ENCODE measurements around the gene FCAR.
"Not testable (repeated sequence)": the region's sequence is repeated elsewhere in the genome, so short reads cannot be mapped to it uniquely, and the experiment has no call there.

FCAR gene

GRCh38 chr19:54873990-54874389 lies at the start of gene FCAR:
TSS of gene FCAR (plus strand) at chr19:54874235. CDS start at chr19:54874290, 55 bp downstream.
- no peak for DNase-seq

GRCh38 chr19:54824416-54824815 lies 49.6 kb upstream of the FCAR start:
- DNase-seq = not testable (repeated sequence)

DNA sequence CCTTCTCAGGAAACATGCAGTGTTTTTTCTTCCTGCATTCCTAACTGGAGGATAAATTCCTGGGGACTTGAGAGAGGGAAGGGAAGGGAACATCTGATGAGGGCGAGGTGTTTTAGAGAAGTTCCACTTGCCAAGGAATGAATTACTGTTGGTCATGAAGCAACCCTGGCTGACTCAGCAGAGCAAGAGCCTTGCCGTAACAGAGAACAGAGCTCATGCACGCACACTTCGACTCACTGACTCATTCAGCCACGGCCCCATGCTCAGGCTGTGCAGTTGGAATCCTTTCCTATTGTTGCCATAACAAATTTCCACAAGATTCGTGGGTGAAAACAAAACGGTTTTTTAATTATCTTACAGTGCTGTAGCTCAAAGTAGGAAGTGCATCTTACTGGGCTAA lies 48.7 kb upstream of the FCAR start:
- DNase-seq = not testable (repeated sequence)

DNA sequence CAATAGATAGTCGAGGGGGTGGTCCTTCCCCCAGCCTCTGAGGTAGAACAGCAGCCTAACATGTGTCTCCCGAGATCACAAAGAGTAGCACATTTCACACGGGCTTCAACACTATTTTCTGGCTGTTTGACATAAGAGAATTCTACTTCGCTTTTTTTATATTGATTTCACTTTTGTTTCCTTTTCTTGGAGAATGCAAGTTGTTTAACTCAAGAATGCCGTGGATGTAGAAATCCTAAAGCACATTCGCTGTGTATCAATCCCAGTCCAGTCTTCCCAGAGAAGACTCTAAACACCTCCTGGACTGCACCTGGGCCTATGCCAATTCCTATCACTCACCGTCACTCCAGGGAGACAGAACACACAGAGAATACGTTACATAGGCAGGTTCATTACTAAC lies 46.0 kb upstream of the FCAR start:
- not testable (repeated sequence) for DNase-seq

DNA sequence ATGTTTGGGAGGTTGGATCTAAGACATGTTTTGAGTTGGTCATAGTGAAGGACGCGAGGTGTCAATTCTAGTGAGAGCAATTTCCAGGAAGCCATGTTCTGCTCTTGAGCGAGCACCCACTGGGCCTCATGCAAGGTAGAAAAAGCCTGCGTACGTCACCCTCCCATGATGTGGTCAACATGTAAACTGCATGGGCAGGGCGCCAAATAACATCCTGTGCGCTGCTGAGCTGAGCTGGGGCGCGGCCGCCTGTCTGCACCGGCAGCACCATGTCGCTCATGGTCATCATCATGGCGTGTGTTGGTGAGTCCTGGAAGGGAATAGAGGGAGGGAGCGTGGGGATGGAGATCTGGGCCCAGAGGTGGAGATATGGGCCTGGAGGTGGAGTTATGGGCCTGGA lies 41.5 kb upstream of the FCAR start, which contains the start of gene KIR2DS4:
Gene KIR2DS4 (plus strand): TSS at position 181 of the 400 bp plus-strand sequence.
- not testable (repeated sequence) for DNase-seq

- DNase-seq = not testable (repeated sequence)
These were observed 38.9 kb upstream of the FCAR start for GRCh38 chr19:54835126-54835525.

GRCh38 chr19:54837522-54837921 lies 36.5 kb upstream of the FCAR start:
- not testable (repeated sequence) for DNase-seq

DNA sequence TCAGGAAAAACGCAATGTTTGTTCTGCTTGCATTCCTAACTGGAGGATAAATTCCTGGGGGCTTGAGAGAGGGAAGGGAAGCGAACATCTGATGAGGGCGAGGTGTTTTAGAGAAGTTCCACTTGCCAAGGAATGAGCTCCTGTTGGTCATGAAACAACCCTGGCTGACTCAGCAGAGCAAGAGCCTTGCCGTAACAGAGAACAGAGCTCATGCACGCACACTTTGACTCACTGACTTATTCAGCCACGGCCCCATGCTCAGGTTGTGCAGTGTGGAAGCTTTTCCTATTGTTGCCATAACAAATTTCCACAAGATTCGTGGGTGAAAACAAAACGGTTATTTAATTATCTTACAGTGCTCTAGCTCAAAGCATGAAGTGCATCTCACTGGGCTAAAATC lies 30.9 kb upstream of the FCAR start:
- not testable (repeated sequence) for DNase-seq

DNA sequence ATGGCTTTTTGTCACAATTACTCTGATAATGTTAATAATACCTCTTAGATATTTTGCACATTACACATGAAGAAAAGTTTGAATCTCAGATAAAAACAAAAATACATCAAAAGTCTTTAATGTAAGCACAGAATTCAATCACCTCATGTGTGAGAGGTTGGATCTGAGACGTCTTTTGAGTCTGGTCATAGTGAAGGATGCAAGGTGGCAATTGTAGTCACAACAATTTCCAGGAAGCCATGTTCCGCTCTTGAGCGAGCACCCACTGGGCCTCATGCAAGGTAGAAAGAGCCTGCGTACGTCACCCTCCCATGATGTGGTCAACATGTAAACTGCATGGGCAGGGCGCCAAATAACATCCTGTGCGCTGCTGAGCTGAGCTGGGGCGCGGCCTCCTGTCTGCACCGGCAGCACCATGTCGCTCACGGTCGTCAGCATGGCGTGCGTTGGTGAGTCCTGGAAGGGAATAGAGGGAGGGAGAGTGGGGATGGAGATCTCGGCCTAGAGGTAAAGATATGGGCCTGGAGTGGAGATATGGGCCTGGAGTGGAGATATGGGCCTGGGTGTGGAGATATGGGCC lies 23.9 kb upstream of the FCAR start, which contains the start of gene KIR3DL2:
Gene KIR3DL2 (plus strand): TSS at position 383 of the 580 bp plus-strand sequence. CDS start 33 bp downstream, at position 416.
- not testable (repeated sequence) for DNase-seq

- DNase-seq = no peak
These were observed 23.1 kb upstream of the FCAR start for GRCh38 chr19:54850930-54851329.

DNA sequence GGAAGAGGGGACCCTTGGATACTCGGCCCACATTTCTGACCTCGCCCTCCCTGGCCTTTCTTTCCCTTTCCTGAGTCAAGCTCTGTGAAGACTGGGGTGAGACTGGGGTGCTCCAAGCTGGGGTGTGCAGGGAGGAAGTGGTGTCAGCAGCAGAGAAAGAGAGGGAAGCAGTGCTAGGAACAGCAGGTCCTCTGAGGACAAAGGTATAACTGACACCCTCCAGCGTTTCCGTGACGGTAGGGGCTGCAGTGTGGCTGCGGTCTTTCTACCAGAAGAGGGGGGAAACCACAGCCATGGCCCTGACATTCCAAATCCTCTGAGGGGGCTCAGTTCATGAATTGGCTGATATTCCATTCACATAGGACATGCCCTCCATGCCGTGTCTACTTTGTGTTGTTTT lies 22.7 kb upstream of the FCAR start:
- no peak for DNase-seq

DNA sequence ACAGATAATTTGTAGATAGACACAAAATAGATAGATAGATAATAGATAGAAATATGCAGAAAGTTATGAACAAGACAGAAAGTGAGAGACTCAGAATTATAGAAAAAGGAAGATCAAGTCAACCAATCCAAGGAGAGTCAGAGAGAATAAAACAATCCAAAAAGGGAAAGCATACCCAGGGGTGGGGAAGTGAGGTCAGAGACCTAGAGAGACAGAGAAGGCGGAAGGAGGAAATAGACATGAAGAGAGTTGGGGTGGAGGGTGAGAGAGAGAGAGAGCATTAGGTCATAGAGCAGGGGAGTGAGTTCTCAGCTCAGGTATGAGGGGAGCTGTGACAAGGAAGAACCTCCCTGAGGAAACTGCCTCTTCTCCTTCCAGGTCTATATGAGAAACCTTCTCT lies 18.8 kb upstream of the FCAR start:
- DNase-seq = not testable (repeated sequence)

- DNase-seq = not testable (repeated sequence)
These were observed 15.6 kb upstream of the FCAR start for GRCh38 chr19:54858476-54858875.

- DNase-seq = not testable (repeated sequence)
These were observed 14.6 kb upstream of the FCAR start for GRCh38 chr19:54859421-54859820.

GRCh38 chr19:54863459-54863858 lies 10.6 kb upstream of the FCAR start:
- DNase-seq = not testable (repeated sequence)

- DNase-seq = no peak
These were observed 2.3 kb upstream of the FCAR start for GRCh38 chr19:54871696-54872095.

DNA sequence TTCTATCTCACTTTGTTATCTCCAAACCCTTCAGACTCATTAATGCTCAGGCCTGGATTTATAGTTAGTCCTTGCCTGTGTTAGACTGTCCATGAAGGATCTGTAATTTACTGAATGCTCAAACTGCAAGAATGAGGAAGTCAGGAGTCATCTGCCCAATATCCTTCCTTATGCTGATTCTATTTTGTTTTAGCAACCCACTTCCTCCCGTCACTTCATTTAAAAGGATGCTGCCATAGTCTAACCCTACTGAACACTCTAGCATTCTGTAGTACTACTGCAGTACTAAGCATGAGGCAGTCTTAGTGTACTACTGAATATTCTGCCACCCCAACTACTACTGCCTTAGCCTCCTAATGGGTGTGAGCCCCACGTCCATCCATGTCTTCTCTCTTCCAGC lies 1.5 kb downstream of the FCAR start:
- no peak for DNase-seq

- no peak for DNase-seq
These were observed 3.4 kb downstream of the FCAR start for GRCh38 chr19:54877471-54877870.

- no peak for DNase-seq
These were observed 7.8 kb downstream of the FCAR start for GRCh38 chr19:54881884-54882283.

DNA sequence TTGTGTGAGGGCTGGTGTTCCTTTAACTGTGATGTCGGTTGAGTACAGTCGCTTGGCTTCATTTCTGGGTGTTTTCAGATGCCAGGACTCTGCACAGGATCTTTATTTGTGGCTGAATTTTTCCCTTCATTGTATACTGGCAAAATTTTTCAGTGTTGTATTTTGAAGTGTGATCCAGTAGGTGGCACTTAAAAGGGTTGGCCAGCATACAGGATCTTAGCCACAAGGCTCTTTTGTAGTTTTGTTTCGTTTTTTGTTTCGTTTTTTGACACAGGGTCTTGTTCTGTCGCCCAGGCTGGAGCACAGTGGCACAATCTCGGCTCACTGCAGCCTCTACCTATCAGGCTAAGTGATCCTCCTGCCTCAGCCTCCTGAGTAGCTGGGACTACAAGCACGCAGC lies 8.7 kb downstream of the FCAR start:
- no peak for DNase-seq

- DNase-seq = no peak
These were observed 9.2 kb downstream of the FCAR start for GRCh38 chr19:54883228-54883627.

GRCh38 chr19:54888239-54888638 lies 14.2 kb downstream of the FCAR start:
- DNase-seq = no peak

DNA sequence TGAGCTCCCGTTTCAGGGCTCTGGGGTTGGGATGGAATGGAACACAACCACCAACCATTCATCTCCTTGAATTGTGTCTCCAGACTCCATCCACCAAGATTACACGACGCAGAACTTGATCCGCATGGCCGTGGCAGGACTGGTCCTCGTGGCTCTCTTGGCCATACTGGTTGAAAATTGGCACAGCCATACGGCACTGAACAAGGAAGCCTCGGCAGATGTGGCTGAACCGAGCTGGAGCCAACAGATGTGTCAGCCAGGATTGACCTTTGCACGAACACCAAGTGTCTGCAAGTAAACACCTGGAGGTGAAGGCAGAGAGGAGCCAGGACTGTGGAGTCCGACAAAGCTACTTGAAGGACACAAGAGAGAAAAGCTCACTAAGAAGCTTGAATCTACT lies 15.5 kb downstream of the FCAR start:
- DNase-seq = no peak

DNA sequence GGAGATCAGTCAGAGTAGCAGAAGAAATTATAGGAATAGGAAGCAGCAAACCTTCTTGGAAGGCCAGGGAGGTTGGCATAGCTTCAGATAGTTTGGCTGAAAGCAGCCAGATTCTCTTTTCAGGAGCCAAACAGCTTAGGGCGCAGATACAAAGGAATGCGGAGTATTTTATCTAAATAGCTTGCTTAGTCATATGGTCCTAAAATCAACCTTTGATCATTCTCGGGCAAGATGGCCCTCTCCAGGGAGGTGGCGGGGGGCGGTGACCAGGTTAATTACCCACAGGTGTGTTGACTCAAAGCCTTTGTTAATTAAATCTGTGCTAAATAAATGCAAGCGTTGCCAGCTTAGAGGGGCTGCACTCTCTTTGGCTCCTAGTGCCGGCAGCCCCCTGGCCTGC lies 19.4 kb downstream of the FCAR start:
- DNase-seq = no peak

- DNase-seq = not testable (repeated sequence)
These were observed 20.1 kb downstream of the FCAR start for GRCh38 chr19:54894106-54894505.

All from fibroblast of upper back skin (primary cell).